CD4-positive, alpha-beta T cell (primary cell): Measurements from ENCODE around the gene UBALD1. TPM values are rescaled to one million over a fixed set of nuclear protein-coding genes. Genes with fewer than 3 reads are reported as not detected.

Source experiments
- ATAC-seq: fragments of 200-7000 bp; cut with Tn5 transposase; one replicate; pipeline ENCODE4 v1.10.0; 2022; ENCODE audit warnings: mild to moderate bottlenecking; ENCODE audit not compliant: poor library complexity
- CTCF ChIA-PET: fragments of 350-600 bp; sonication (Branson Sonifier 250); formaldehyde crosslinking; loops from one replicate; lab custom pipeline; 2021; ENCODE audit warnings: antibody characterized with exemption, inconsistent platforms; lab: Charles Lee
- POLR2A ChIA-PET: fragments of 350-600 bp; sonication (Branson Sonifier 250); formaldehyde crosslinking; loops from one replicate; lab custom pipeline; 2021; ENCODE audit warnings: antibody characterized with exemption, inconsistent platforms; lab: Charles Lee
- DNase-seq, 14 experiments: peaks; one replicate each; pipeline ENCODE4 v3.0.0-alpha.2; 2013 to 2020; ENCODE audit warnings: mixed read lengths in 2 of 14
- H3K27ac ChIP-seq, 2 donors: one replicate each; pipeline versions ENCODE4 v1.5.1 to v1.7.0; 2013; ENCODE audit warnings: low read length in 2 of 2, low read depth in 1 of 2, mild to moderate bottlenecking in 1 of 2
- H3K27me3 ChIP-seq, 2 experiments: 1 replicate in 1 of 2; 2 replicates in 1 of 2; pipeline versions ENCODE4 v1.6.1 to v1.7.0; 2013; ENCODE audit warnings: low read length in 2 of 2, control low read depth in 1 of 2, mild to moderate bottlenecking in 1 of 2, moderate library complexity in 1 of 2; ENCODE audit not compliant: insufficient read depth in 2 of 2, control insufficient read depth in 1 of 2
- H3K36me3 ChIP-seq: one replicate; pipeline ENCODE4 v1.6.1; 2013; ENCODE audit warnings: low read length, control low read depth; ENCODE audit not compliant: insufficient read depth
- H3K4me1 ChIP-seq: one replicate; pipeline ENCODE4 v1.6.1; 2013; ENCODE audit warnings: low read length, control low read depth; ENCODE audit not compliant: insufficient read depth
- H3K4me3 ChIP-seq: one replicate; pipeline ENCODE4 v1.5.1; 2013; ENCODE audit warnings: mild to moderate bottlenecking, low read length, moderate library complexity
- H3K9me3 ChIP-seq, 2 experiments: 1 replicate in 1 of 2; 2 replicates in 1 of 2; pipeline versions ENCODE4 v1.6.1 to v1.7.0; 2013; ENCODE audit warnings: low read length in 2 of 2, mild to moderate bottlenecking in 2 of 2, control low read depth in 1 of 2, moderate library complexity in 1 of 2; ENCODE audit not compliant: control insufficient read depth in 1 of 2, insufficient read depth in 1 of 2
- H3K27ac Mint-ChIP-seq: one replicate; pipeline ENCODE4 v1.8.0; 2020; ENCODE audit warnings: mixed read lengths
- H3K27me3 Mint-ChIP-seq: one replicate; pipeline ENCODE4 v1.8.0; 2021; ENCODE audit warnings: mixed read lengths
- H3K36me3 Mint-ChIP-seq: one replicate; pipeline ENCODE4 v1.8.0; 2021; ENCODE audit warnings: low read depth, mixed read lengths
- H3K4me1 Mint-ChIP-seq: one replicate; pipeline ENCODE4 v1.8.0; 2021; ENCODE audit warnings: low read depth, mixed read lengths
- H3K4me3 Mint-ChIP-seq: one replicate; pipeline ENCODE4 v1.8.0; 2020; ENCODE audit warnings: mild to moderate bottlenecking, mixed read lengths
- H3K9me3 Mint-ChIP-seq: one replicate; pipeline ENCODE4 v1.8.0; 2020; ENCODE audit warnings: mixed read lengths
- CTCF ChIP-seq: fragments of 200-600 bp; IDR thresholded peaks from one replicate; pipeline ENCODE4 v1.8.0; 2022; ENCODE audit warnings: antibody characterized with exemption, mild to moderate bottlenecking
- intact Hi-C, 2 experiments: fragments of 100-400 bp; cut with DNase I in 1 of 2; cut with micrococcal nuclease in 1 of 2; formaldehyde crosslinking; loops; one replicate each; pipeline versions ENCODE4 v1.15.1 to v1.9.0; 2023 to 2025; cut with DNase I, micrococcal nuclease
- total RNA-seq, 174 experiments: library from RNA in 2 of 174; stranded (reverse) in 2 of 174; gene quantifications; one replicate each; pipeline ENCODE4 v1.2.3 and lab custom pipeline; 2021 to 2026

Gene UBALD1
- total RNA-seq, 2 experiments from 2014 or later = 17.5 to 19.3 TPM

- no peak for DNase-seq
- H3K27ac Mint-ChIP-seq = no peak overlapping the region
- Histone ChIP-seq H3K27me3 (no peaks in the 10 kb centered on the region), H3K4me3 (no peak overlapping the region), H3K36me3 (no peaks in the 10 kb centered on the region), H3K27ac (no peak overlapping the region), H3K9me3 (no peaks in the 10 kb centered on the region), H3K4me1 (no peaks in the 10 kb centered on the region)
- H3K4me1 Mint-ChIP-seq = no peaks in the 10 kb centered on the region
- intact Hi-C loops = no loop called here
- TF ChIP-seq CTCF = no peak
- H3K4me3 Mint-ChIP-seq = no peak overlapping the region
- H3K27me3 Mint-ChIP-seq = no peaks in the 10 kb centered on the region
- ATAC-seq = no peak
- POLR2A ChIA-PET = no interaction called here
- CTCF ChIA-PET = interaction anchor here (1.5 kb wide), 1 partner anchor 16 kb away, joined by 4 read pairs; no protein-coding TSS in a partner anchor
- no peaks in the 10 kb centered on the region for H3K9me3 Mint-ChIP-seq
- H3K36me3 Mint-ChIP-seq = no peaks in the 10 kb centered on the region
Measured at GRCh38 chr16:4564661-4565267, 49.9 kb downstream of the UBALD1 start.

- H3K4me3 ChIP-seq = no peak overlapping the region
- ATAC-seq = no peak
- H3K27me3 ChIP-seq = no peaks in the 10 kb centered on the region
- Mint-ChIP-seq H3K4me1 (no peaks in the 10 kb centered on the region), H3K27ac (no peak overlapping the region), H3K36me3 (no peaks in the 10 kb centered on the region), H3K27me3 (no peaks in the 10 kb centered on the region), H3K9me3 (no peaks in the 10 kb centered on the region), H3K4me3 (no peak overlapping the region)
- intact Hi-C loops = no loop called here
- CTCF ChIA-PET = no interaction called here
- no peak overlapping the region for H3K27ac ChIP-seq
- H3K9me3 ChIP-seq = no peaks in the 10 kb centered on the region
- no peaks in the 10 kb centered on the region for H3K36me3 ChIP-seq
- no peak for TF ChIP-seq CTCF
- no peak for DNase-seq
- no peaks in the 10 kb centered on the region for H3K4me1 ChIP-seq
- POLR2A ChIA-PET = no interaction called here
Measured at GRCh38 chr16:4561596-4561995, 53.1 kb downstream of the UBALD1 start.

Other genes starting within 250 kb of the UBALD1 start
- under 1 TPM; 0.70 to 0.77 TPM for gene VASN, start 243.0 kb downstream of the UBALD1 start, total RNA-seq
- 100 to 1,000 TPM; 801 to 805 TPM for gene CORO7, start 198.3 kb downstream of the UBALD1 start, total RNA-seq
- gene DNAJA3, start 189.0 kb downstream of the UBALD1 start, total RNA-seq = 10 to 100 TPM; 17.2 to 18.8 TPM
- 10 to 100 TPM; 28.6 to 29.5 TPM for gene NMRAL1, start 140.3 kb downstream of the UBALD1 start, total RNA-seq
- gene HMOX2, start 138.5 kb downstream of the UBALD1 start, total RNA-seq = 10 to 100 TPM; 63.4 to 66.4 TPM
- 10 to 100 TPM; 19.5 to 22.4 TPM for gene CDIP1, start 76.1 kb downstream of the UBALD1 start, total RNA-seq
- under 1 TPM; 0.27 to 0.42 TPM for gene C16orf96, start 58.5 kb downstream of the UBALD1 start, total RNA-seq
- gene MGRN1, start 9.9 kb upstream of the UBALD1 start, total RNA-seq = 10 to 100 TPM; 45.9 to 48.6 TPM
- gene NUDT16L1, start 78.7 kb upstream of the UBALD1 start, total RNA-seq = 10 to 100 TPM; 75.2 to 78.9 TPM
- gene ANKS3, start 119.4 kb upstream of the UBALD1 start, total RNA-seq = 10 to 100 TPM; 13.5 TPM
- gene DNAAF8, start 119.6 kb upstream of the UBALD1 start, total RNA-seq = under 1 TPM in 1 of 2 experiments, not detected in 1; 0.25 TPM
- 10 to 100 TPM; 11.8 to 12.4 TPM for gene ZNF500, start 152.3 kb upstream of the UBALD1 start, total RNA-seq
- gene SEPTIN12, start 173.5 kb upstream of the UBALD1 start, total RNA-seq = not detected
- not detected for gene SMIM22, start 180.5 kb upstream of the UBALD1 start, total RNA-seq
- 10 to 100 TPM in 1 of 2 experiments, 1 to 10 TPM in 1; 9.4 to 11.0 TPM for gene ROGDI, start 187.7 kb upstream of the UBALD1 start, total RNA-seq
- gene GLYR1, start 232.4 kb upstream of the UBALD1 start, total RNA-seq = 10 to 100 TPM; 71.7 to 77.2 TPM
- gene UBN1, start 232.6 kb upstream of the UBALD1 start, total RNA-seq = 10 to 100 TPM; 45.7 to 45.8 TPM